ENCODE measurements around the gene CFAP99. TPM values are rescaled to one million over a fixed set of nuclear protein-coding genes. Genes with fewer than 3 reads are reported as not detected.

Gene CFAP99
- total RNA-seq, 3 donors from 2014 or later = 0.15 to 2.0 TPM; not detected in 1

DNA sequence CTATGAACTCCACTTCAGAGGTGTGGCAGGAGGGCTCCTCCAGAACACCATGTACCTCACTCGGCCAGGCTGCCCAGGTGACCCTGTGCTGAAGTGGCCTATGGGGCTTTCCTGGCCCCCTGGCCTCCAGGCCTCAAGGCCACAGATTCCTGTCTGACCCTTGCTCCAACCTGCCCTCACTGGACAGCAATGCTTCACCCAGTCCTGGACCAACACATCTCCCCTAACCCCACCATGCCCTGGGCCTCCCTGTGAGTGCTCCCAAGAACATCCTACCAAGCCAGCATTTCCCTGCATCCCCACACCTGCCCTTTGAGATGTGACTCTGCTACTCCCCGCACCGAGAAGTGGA, 10.8 kb upstream of the CFAP99 start:
- H3K4me1 ChIP-seq = no peaks in the 10 kb centered on the region
- H3K27ac ChIP-seq = no peak overlapping the region
- no peak for DNase-seq (ENCODE audit: low spot score in 2 of 2)
- no peak overlapping the region for H3K4me3 ChIP-seq
- H3K9me3 ChIP-seq = no peaks in the 10 kb centered on the region
- intact Hi-C loops (cut with DNase I; ENCODE audit: low total_unique reads) = no loop called here
- TF ChIP-seq POLR2A (IDR thresholded peaks at IDR 0.05) (no peak), POLR2AphosphoS5 (IDR thresholded peaks at IDR 0.05) (no peak)
- TF ChIP-seq, protein P1, sequence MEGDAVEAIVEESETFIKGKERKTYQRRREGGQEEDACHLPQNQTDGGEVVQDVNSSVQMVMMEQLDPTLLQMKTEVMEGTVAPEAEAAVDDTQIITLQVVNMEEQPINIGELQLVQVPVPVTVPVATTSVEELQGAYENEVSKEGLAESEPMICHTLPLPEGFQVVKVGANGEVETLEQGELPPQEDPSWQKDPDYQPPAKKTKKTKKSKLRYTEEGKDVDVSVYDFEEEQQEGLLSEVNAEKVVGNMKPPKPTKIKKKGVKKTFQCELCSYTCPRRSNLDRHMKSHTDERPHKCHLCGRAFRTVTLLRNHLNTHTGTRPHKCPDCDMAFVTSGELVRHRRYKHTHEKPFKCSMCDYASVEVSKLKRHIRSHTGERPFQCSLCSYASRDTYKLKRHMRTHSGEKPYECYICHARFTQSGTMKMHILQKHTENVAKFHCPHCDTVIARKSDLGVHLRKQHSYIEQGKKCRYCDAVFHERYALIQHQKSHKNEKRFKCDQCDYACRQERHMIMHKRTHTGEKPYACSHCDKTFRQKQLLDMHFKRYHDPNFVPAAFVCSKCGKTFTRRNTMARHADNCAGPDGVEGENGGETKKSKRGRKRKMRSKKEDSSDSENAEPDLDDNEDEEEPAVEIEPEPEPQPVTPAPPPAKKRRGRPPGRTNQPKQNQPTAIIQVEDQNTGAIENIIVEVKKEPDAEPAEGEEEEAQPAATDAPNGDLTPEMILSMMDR (IDR thresholded peaks at IDR 0.05) = no peak
- no peaks in the 10 kb centered on the region for H3K36me3 ChIP-seq
- H3K27me3 ChIP-seq = no peaks in the 10 kb centered on the region

DNA sequence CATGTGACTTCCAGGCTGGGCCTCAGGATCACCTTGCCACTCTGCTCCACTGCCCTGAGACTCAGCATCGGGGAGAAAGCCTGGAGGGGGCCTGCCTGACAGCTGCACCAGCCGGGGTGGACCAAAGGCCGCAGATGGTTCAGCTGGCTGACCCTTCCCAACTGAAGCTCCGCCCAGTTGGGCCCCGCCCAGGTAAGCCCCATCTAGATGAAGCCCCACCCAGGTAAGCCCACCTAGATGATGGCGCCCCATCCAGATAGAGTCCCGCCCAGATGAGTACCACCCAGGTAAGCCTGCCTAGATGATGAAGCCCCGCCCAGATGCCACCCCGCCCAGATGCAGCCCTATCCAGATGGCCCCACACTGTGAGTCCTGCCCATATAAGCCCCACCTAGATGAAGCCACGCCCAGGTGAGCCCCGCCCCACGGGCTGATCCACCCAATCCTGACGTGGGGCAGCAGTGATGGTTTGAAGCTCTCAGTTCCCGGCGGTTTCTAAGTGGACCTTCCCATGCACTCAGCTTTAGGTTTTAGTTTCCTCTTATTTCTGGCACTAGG, 10.3 kb upstream of the CFAP99 start:
- H3K36me3 ChIP-seq = no peaks in the 10 kb centered on the region
- intact Hi-C loops (cut with DNase I; ENCODE audit: low total_unique reads) = no loop called here
- H3K27me3 ChIP-seq = no peaks in the 10 kb centered on the region
- no peaks in the 10 kb centered on the region for H3K9me3 ChIP-seq
- H3K27ac ChIP-seq = no peak overlapping the region
- no peaks in the 10 kb centered on the region for H3K4me1 ChIP-seq
- no peak overlapping the region for H3K4me3 ChIP-seq
- DNase-seq (ENCODE audit: low spot score in 2 of 2) = no peak
- TF ChIP-seq, protein P1 (IDR thresholded peaks at IDR 0.05) = no peak

DNA sequence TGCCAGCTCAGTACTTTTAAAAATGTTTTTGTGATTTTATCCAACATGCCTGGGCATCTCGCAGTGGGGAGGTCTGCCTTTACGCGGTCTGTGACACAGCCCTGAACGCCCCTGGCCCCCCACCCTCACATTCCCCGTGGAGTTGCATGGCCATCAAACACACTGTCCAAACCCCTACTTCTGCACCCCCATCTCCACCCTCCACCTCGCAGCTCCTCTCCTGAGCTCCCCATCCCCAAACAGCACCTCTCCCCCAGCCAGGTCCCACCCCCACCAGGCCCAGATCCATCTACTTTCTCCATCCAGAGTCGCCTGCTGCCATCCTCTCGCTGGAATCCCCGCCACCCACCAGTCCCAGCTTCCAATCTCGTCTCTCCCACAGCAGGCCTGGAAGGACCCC, 9.8 kb upstream of the CFAP99 start:
- Histone ChIP-seq H3K9me3 (no peaks in the 10 kb centered on the region), H3K36me3 (no peaks in the 10 kb centered on the region), H3K4me3 (no peak overlapping the region), H3K4me1 (peaks cover 0 to 4% of the 10 kb centered on the region in 2 donors), H3K27me3 (no peaks in the 10 kb centered on the region), H3K27ac (no peak overlapping the region)
- intact Hi-C loops (cut with DNase I; ENCODE audit: low total_unique reads) = no loop called here
- DNase-seq (ENCODE audit: low spot score in 2 of 2) = no peak
- TF ChIP-seq POLR2AphosphoS5 (IDR thresholded peaks at IDR 0.05) = no peak
- no peak for TF ChIP-seq POLR2A (IDR thresholded peaks at IDR 0.05)
- TF ChIP-seq, protein P1 (IDR thresholded peaks at IDR 0.05) = no peak

DNA sequence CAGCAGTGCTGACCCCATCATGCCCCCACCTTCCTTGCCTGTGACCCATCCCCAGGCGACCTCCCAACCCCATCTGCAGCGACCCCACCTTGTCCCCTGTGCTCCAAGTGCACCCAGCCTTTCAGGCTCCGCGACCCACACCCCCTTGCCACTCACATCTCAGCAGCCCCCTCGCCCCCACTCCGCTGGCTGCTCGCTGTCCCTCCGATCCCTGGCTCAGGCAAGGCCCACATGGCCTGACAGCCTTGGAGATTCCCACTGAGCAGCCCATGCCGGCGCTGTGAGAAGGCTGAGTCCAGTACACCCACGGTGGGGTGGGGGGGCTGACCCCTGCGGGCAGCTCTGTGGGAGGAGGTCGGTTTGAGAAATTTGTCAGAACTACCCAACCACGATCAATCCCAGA, 9.4 kb upstream of the CFAP99 start:
- Histone ChIP-seq H3K9me3 (no peaks in the 10 kb centered on the region), H3K4me3 (no peak overlapping the region), H3K27ac (no peak overlapping the region), H3K27me3 (no peaks in the 10 kb centered on the region), H3K36me3 (no peaks in the 10 kb centered on the region), H3K4me1 (peaks cover 0 to 4% of the 10 kb centered on the region in 2 donors)
- DNase-seq (ENCODE audit: low spot score in 2 of 2) = no peak
- TF ChIP-seq POLR2A (IDR thresholded peaks at IDR 0.05) (no peak), POLR2AphosphoS5 (IDR thresholded peaks at IDR 0.05) (no peak)
- TF ChIP-seq, protein P1 (IDR thresholded peaks at IDR 0.05) = no peak
- intact Hi-C loops (cut with DNase I; ENCODE audit: low total_unique reads) = no loop called here

DNA sequence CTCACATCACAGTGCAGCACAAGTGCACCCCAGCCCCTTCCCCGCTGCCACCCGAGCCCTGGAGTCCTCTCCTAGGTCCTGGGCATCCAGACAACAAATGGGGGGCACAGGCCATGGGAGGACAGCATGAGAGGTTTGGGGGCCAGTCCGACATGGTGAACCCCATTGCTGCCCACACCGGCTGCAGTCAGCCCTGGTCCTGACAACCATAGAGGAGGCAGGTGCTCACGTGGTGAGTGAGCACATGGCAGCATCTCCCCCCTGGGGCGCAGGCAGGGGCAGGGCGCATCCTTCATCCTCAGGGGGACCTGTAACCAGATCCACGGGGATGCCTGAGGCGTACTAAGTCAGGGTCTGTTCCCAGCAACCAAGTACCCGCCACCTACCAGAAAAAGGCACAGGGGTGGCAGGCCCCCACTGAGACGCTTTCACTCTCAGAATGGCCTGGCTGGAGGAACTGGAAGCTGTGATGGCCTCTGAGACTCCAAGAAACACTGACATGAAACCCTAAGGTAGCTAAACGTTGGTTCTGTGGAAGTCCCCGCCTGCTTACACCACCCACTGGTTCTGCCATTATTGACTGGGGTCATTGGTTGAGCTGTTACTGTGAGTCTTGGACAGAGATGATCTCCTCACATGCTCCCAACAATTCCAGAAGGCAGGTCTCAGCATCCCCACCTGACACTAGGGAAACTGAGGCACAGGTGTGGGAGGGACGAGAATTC, 6.8 kb upstream of the CFAP99 start:
- peak overlapping the region; percentile 33 to 81 for H3K27ac ChIP-seq
- peak overlapping the region in 1 of 3 donors; percentile 27 for H3K4me3 ChIP-seq
- intact Hi-C loops (cut with DNase I; ENCODE audit: low total_unique reads) = loop anchor here (10.0 kb wide), 1 partner anchor 157 kb away; no protein-coding TSS in a partner anchor
- H3K36me3 ChIP-seq = no peaks in the 10 kb centered on the region
- peaks cover 0 to 13% of the 10 kb centered on the region in 2 donors for H3K27me3 ChIP-seq
- DNase-seq (ENCODE audit: low spot score in 2 of 2) = no peak
- peaks cover 0 to 4% of the 10 kb centered on the region in 2 donors for H3K4me1 ChIP-seq
- no peaks in the 10 kb centered on the region for H3K9me3 ChIP-seq
- TF ChIP-seq POLR2A (IDR thresholded peaks at IDR 0.05) (no peak), POLR2AphosphoS5 (IDR thresholded peaks at IDR 0.05) (no peak)
- TF ChIP-seq, protein P1 (IDR thresholded peaks at IDR 0.05) = no peak

Measured in breast epithelium (tissue), 4 donors.